ENCODE data around the gene BST2.
"Not testable (repeated sequence)": the region's sequence is repeated elsewhere in the genome, so short reads cannot be mapped to it uniquely, and the experiment has no call there.

The BST2 gene

GRCh38 chr19:17385878-17386611, 19.4 kb downstream of the BST2 start:
- peak; percentile 64 for DNase-seq

DNA sequence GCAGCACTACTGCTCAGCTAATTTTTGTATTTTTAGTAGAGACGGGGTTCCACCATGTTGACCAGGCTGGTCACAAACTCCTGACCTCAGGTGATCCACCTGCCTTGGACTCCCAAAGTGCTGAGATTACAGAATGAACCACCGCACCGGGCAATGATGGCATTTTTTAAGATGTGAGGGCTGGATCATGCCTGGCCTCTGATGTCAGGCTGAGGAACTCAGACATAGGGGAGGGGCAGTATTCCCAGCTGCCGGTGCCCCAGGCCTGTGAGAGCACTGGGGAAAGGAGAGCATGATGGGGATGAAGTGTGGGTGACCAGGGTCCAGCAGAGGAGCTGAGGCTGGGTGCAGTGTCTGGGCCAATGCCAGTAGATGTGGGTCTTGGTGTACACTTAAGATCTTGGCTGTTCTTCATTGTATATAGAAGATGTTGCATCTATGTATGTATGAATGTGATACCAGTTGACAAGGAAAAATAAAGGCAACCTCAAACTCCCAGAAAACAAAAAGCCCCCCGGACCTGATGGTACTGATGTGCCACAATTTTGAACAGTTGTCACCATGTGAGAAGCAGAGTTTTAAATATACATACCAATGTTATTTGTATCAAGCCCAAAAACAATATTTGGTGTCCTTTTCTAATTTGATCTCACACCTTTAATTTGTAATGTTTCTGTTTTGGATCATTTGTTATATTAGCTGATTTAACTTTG, 24.8 kb downstream of the BST2 start:
- no peak for DNase-seq

- no peak for DNase-seq
Measured at GRCh38 chr19:17379221-17379631, 26.2 kb downstream of the BST2 start.

DNA sequence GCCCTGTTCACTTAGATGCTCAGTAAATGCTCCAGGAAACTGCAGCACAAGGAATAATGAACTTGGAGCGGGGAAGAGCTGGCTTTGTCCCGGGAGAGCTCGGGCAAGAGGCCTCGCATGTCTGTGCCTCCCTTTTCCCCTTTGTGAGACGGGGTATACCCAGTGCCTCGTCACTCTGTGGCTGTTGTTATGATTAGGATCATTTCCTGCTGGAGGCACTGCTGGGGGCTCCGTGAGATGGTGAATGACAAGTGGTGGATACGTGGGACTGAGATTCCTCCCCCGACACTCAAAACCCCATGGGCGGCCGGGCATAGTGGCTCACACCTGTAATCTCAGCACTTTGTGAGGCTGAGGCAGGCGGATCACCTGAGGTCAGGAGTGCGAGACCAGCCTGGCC, 27.2 kb downstream of the BST2 start:
- DNase-seq, result no peak

DNA sequence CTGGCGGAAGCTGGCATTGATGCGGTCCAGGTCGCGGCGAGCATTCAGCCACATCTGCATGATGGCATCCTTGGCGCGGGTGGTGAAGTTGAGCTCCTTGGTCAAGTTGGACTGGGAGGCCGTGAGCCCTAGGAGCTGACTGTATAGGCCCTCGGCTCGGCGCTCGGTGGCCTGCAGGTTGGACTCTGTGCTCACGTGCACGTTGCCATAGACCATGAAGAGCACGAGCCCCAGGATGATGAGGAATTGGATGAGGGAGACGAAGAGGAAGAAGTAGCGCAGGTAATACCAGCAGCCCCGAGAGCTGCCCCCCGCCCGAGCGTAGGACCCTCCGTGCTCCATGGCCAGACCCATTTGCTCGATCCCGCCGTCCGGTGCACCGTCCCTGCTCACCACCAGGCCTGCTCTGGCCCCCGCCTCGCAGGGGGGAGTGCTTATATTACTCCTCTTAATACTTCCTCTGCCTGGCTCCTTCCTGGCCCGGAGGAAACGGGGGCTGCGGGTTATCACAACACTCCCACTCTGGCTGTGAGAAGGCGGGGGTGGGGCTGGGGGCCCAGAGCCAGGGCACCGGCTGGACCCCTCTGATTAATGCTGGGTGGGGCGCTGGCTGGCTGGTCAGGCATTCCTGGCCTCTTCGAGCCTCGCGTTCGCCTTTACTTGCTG, 28.4 kb downstream of the BST2 start, which contains the start of gene PLVAP:
Gene PLVAP, minus strand, starts transcription at position 408 of the 666 bp plus-strand sequence. Its CDS starts 54 bp downstream, at position 354.
- DNase-seq, result no peak

DNA sequence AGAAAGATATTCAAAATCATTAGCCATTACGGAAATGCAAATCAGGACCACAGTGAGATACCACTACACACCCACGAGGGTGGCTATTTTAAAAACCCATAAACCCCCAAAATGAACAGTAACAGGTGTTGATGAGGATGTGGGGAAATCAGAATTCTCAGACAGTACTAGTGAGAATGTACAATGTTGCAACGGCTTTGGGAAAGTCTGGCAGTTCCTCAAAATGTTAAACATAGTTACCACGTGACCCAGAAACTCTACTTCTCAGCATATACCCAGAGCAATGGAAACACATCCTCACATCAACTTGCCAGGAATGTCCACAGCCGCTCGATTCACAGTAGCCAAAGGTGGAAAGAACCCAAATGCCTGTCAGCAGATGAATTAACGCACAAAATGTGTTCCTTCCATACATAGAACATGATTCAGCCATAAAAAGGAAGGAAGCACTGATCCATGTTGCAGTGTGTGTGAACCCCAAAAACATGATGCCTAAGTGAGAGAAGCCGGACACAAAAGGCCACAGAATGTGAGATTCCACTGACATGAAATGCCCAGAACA, 35.3 kb downstream of the BST2 start:
- no peak for DNase-seq

GRCh38 chr19:17365361-17365760, 40.1 kb downstream of the BST2 start:
- DNase-seq, result no peak

DNA sequence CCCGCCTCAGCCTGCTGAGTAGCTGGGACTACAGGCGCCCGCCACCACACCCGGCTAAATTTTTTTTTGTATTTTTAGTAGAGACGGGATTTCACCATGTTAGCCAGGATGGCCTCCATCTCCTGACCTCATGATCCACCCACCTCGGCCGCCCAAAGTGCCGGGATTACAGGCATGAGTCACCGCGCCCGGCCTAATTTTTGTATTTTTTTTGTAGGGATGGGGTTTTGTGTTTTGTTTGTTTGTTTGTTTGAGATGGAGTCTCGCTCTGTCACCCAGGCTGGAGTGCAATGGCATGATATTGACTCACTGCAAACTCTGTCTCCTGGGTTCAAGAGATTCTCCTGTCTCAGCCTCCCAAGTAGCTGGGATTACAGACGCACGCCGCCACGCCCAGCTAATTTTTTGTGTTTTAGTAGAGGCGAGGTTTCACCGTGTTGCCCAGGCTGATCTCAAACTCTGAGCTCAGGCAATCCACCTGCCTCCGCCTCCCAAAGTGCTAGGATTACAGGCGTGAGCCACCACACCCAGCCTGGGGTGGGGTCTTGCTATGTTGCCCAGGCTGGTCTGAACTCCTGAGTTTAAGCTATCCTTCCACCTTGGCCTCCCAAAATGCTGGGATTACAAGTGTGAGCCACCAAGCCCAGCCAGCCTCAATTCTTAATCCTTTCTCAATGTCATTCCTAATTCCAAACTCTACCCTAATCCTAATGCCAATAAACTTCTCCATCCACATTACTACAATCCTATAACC, 41.4 kb downstream of the BST2 start:
- not testable (repeated sequence) for DNase-seq

DNA sequence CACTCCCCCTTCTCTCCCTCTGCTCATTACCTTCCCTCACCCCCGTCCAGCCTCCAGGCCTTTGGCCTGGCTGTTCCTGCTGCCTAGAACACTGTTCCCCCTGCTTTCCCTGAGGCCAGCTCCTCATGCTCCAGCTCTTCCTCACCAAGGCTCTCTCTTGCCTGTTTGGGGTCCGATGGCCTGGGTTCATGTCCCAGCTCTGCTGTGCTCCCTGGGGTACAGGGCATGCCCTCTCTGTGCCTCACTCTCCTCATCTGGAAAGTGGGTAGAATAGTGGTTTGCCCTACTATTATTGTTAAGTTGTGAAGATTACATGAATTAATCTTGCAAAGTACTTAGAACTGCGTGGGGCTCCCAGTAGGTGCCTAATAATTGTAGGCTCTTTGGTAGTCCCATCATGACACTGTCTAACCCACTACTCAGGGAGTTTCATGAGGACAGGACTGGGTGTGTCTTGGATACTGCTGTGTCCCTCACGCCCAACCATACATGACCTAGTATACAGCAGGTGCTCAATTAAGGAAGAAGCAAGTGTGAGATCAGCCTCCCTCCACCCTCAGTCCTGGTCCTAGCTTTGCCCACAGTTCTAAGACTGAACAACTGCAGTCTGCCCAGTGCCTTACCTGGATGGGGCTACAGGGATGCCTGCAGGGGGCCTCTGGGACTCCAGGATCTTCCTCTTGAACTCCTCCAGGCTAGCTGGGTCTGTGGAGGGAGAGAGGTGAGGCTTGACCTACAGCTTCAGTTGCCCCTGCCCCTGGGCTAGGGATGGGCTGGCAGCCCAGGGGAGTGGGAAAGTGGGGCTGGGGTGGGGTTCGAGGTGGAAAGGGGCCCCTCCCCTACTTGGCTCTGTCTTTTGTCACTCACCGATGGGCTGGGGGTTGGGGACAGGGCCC, 45.3 kb downstream of the BST2 start:
- no peak for DNase-seq

DNA sequence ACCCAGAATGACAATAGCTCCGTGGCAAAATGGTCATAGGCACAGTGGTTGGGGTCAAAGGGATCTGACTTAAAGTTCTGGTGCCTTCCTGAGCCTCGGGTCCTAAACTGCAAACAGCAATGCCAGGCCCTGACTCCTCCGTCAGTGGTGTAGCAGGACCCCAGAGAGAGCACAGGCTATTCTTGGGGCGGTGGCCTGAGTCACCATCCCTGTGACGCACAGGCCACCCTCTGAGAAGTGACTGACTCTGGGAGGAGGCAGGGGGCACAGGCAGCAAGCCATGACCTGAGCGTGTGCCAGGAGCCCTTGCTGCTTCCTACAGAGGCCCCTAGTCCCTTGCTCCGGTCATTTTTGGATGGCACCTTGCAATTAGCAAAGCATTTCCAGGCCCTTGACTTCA, 47.0 kb downstream of the BST2 start:
- DNase-seq, result no peak

- DNase-seq, result no peak
Measured at GRCh38 chr19:17357724-17358123, 47.7 kb downstream of the BST2 start.

DNA sequence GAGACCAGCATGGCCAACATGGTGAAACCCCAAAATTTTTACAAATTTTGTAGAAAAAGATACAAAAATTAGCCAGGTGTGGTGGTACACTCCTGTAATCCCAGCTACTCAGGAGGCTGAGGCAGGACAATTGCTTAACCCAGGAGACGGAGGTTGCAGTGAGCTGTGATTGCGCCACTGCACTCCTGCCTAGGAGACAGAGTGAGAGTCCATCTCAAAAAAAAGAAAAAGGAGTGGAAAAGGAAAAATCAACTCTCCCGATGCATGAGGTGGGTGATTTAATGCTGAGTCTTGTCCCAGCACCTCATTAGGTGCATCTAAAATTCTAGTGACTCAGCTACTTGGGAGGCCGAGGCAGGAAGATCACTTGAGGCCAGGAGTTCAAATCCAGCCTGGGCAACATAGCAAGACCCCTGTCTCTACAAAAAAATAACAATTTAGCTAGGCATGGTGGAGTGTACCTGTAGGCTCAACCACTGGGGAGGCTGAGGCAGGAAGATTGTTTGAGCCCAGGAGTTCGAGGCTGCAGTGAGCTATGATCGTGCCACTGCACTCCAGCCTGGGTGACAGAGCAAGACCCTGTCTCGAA, 48.3 kb downstream of the BST2 start:
- DNase-seq, result no peak

GRCh38 chr19:17353386-17353785, 52.0 kb downstream of the BST2 start:
- no peak for DNase-seq
